GM19397 (cell line): ENCODE measurements around the gene TMEM141.

Source experiments
- ATAC-seq: cut with Tn5 transposase; IDR thresholded peaks from one replicate; pipeline ENCODE4 v1.9.1; 2021; ENCODE audit warnings: mild to moderate bottlenecking, moderate library complexity; ENCODE audit not compliant: unreplicated experiment

The TMEM141 gene

GRCh38 chr9:136790640-136791515 is at the start of gene TMEM141:
TMEM141 (plus strand) TSS chr9:136791344; CDS start chr9:136791371, 27 bp downstream.
- ATAC-seq, result peak; percentile 83

GRCh38 chr9:136741883-136742571 is 49.1 kb upstream of the TMEM141 start:
- ATAC-seq, result no peak

GRCh38 chr9:136742591-136743391 is 48.4 kb upstream of the TMEM141 start, which contains the start of gene LCN10:
LCN10 (minus strand) TSS chr9:136742940; CDS start chr9:136742903, 37 bp downstream.
- ATAC-seq, result no peak

- ATAC-seq, result no peak
Observed at GRCh38 chr9:136743639-136744211, 47.4 kb upstream of the TMEM141 start.

GRCh38 chr9:136744773-136745172 is 46.4 kb upstream of the TMEM141 start:
- ATAC-seq, result no peak

- ATAC-seq, result no peak
Observed at GRCh38 chr9:136745389-136746154, 45.6 kb upstream of the TMEM141 start.

- no peak for ATAC-seq
Observed at GRCh38 chr9:136746155-136746490, 45.0 kb upstream of the TMEM141 start.

- no peak for ATAC-seq
Observed at GRCh38 chr9:136746621-136747020, 44.5 kb upstream of the TMEM141 start.

GRCh38 chr9:136747161-136748060 is 43.7 kb upstream of the TMEM141 start:
- ATAC-seq, result no peak

GRCh38 chr9:136748201-136748600 is 42.9 kb upstream of the TMEM141 start, which contains the start of gene LCN6:
LCN6 (minus strand) TSS chr9:136748525; CDS start chr9:136748483, 42 bp downstream.
- ATAC-seq, result no peak

- no peak for ATAC-seq
Observed at GRCh38 chr9:136748666-136749611, 42.2 kb upstream of the TMEM141 start.

- no peak for ATAC-seq
Observed at GRCh38 chr9:136750526-136750925, 40.6 kb upstream of the TMEM141 start.

- no peak for ATAC-seq
Observed at GRCh38 chr9:136751244-136751643, 39.9 kb upstream of the TMEM141 start.

- ATAC-seq, result no peak
Observed at GRCh38 chr9:136751814-136752213, 39.3 kb upstream of the TMEM141 start.

GRCh38 chr9:136753371-136754058 is 37.6 kb upstream of the TMEM141 start:
- ATAC-seq, result no peak

- no peak for ATAC-seq
Observed at GRCh38 chr9:136754059-136754572, 37.0 kb upstream of the TMEM141 start.
